Activated T-cell treated with anti-CD3 and anti-CD28 coated beads, Interleukin-2, amount 50 U/mL, for 72 hours (primary cell): ENCODE data around the gene TP53TG5. TPM values are rescaled to one million over a fixed set of nuclear protein-coding genes. Genes with fewer than 3 reads are reported as not detected.
A peak's percentile ranks its signal among the peaks of the same experiment; 100 is the strongest.

Experiments
- ATAC-seq, 2 donors: fragments of 150-1000 bp; cut with Tn5 transposase; replicated peaks in 1 of 2; 2 replicates each; pipeline ENCODE4 v1.10.0; 2021; ENCODE audit warnings: moderate library complexity in 2 of 2, mild to moderate bottlenecking in 1 of 2
- DNase-seq, 2 donors: peaks; one replicate each; pipeline ENCODE4 v3.0.0; 2021 to 2022; ENCODE audit warnings: mixed read lengths in 1 of 2
- H3K27ac Mint-ChIP-seq: one replicate; pipeline ENCODE4 v1.8.0; 2022; ENCODE audit warnings: mild to moderate bottlenecking, moderate library complexity, mixed read lengths
- H3K27me3 Mint-ChIP-seq: one replicate; pipeline ENCODE4 v1.8.0; 2022; ENCODE audit warnings: low read depth, mixed read lengths
- H3K36me3 Mint-ChIP-seq, 2 donors: one replicate each; pipeline ENCODE4 v1.8.0; 2022; ENCODE audit warnings: mixed read lengths in 2 of 2, mild to moderate bottlenecking in 1 of 2; ENCODE audit not compliant: insufficient read depth in 2 of 2
- H3K4me1 Mint-ChIP-seq: one replicate; pipeline ENCODE4 v1.8.0; 2022; ENCODE audit warnings: low read depth, mixed read lengths
- H3K4me3 Mint-ChIP-seq, 2 donors: one replicate each; pipeline ENCODE4 v1.8.0; 2022; ENCODE audit warnings: mild to moderate bottlenecking in 2 of 2, mixed read lengths in 2 of 2, moderate library complexity in 2 of 2
- H3K9me3 Mint-ChIP-seq, 2 donors: one replicate each; pipeline ENCODE4 v1.8.0; 2022; ENCODE audit warnings: mixed read lengths in 2 of 2
- total RNA-seq, 2 donors: library from RNA; stranded (reverse); gene quantifications; one replicate each; pipeline ENCODE4 v1.2.3, GENCODE V29; 2022

TP53TG5 gene
- total RNA-seq, 2 donors from 2014 or later, result 0.67 to 0.83 TPM

GRCh38 chr20:45394221-45395113, 16.3 kb upstream of the TP53TG5 start:
- ATAC-seq (no peak), DNase-seq (no peak)
- peaks cover 0 to 2% of the 10 kb centered on the region in 2 donors for H3K36me3 Mint-ChIP-seq
- no peak overlapping the region for H3K27ac Mint-ChIP-seq
- no peaks in the 10 kb centered on the region for H3K27me3 Mint-ChIP-seq
- no peak overlapping the region for H3K4me3 Mint-ChIP-seq
- H3K9me3 Mint-ChIP-seq, result no peaks in the 10 kb centered on the region
- H3K4me1 Mint-ChIP-seq, result peaks cover 10% of the 10 kb centered on the region

- ATAC-seq (no peak), DNase-seq (no peak)
- Mint-ChIP-seq H3K27ac (no peak overlapping the region), H3K9me3 (peaks cover 0 to 4% of the 10 kb centered on the region in 2 donors), H3K36me3 (peaks cover 0 to 2% of the 10 kb centered on the region in 2 donors), H3K27me3 (no peaks in the 10 kb centered on the region), H3K4me1 (peaks cover 21% of the 10 kb centered on the region), H3K4me3 (no peak overlapping the region)
Observed at GRCh38 chr20:45392733-45393132, 14.6 kb upstream of the TP53TG5 start.

GRCh38 chr20:45391559-45391958, 13.4 kb upstream of the TP53TG5 start:
- no peak for DNase-seq
- peaks cover 4 to 5% of the 10 kb centered on the region in 2 donors for H3K9me3 Mint-ChIP-seq
- no peaks in the 10 kb centered on the region for H3K27me3 Mint-ChIP-seq
- peaks cover 33% of the 10 kb centered on the region for H3K4me1 Mint-ChIP-seq
- peak overlapping the region; percentile 34 for H3K27ac Mint-ChIP-seq
- ATAC-seq, result no peak
- H3K4me3 Mint-ChIP-seq, result peak overlapping the region in 1 of 2 donors; percentile 8
- H3K36me3 Mint-ChIP-seq, result peaks cover 5 to 6% of the 10 kb centered on the region in 2 donors

- Mint-ChIP-seq H3K4me3 (no peak overlapping the region), H3K27ac (no peak overlapping the region), H3K27me3 (no peaks in the 10 kb centered on the region), H3K4me1 (peaks cover 35% of the 10 kb centered on the region), H3K36me3 (peaks cover 5 to 6% of the 10 kb centered on the region in 2 donors), H3K9me3 (peaks cover 4 to 5% of the 10 kb centered on the region in 2 donors)
- ATAC-seq (no peak), DNase-seq (no peak)
Observed at GRCh38 chr20:45390931-45391330, 12.8 kb upstream of the TP53TG5 start.

GRCh38 chr20:45387274-45387673, 9.1 kb upstream of the TP53TG5 start:
- Mint-ChIP-seq H3K27me3 (no peaks in the 10 kb centered on the region), H3K9me3 (peaks cover 4 to 5% of the 10 kb centered on the region in 2 donors), H3K4me3 (no peak overlapping the region), H3K27ac (no peak overlapping the region), H3K4me1 (peaks cover 35% of the 10 kb centered on the region), H3K36me3 (peaks cover 5 to 6% of the 10 kb centered on the region in 2 donors)
- ATAC-seq (peak; percentile 33 to 61), DNase-seq (no peak)

GRCh38 chr20:45377269-45377668, 856 bp downstream of the TP53TG5 start:
- no peak for DNase-seq
- ATAC-seq, result no peak
- Mint-ChIP-seq H3K9me3 (no peaks in the 10 kb centered on the region), H3K36me3 (peaks cover 0 to 2% of the 10 kb centered on the region in 2 donors), H3K4me3 (no peak overlapping the region), H3K27me3 (no peaks in the 10 kb centered on the region), H3K27ac (no peak overlapping the region), H3K4me1 (peaks cover 29% of the 10 kb centered on the region)

- H3K9me3 Mint-ChIP-seq, result no peaks in the 10 kb centered on the region
- no peak overlapping the region for H3K27ac Mint-ChIP-seq
- ATAC-seq (no peak), DNase-seq (no peak)
- H3K36me3 Mint-ChIP-seq, result no peaks in the 10 kb centered on the region
- H3K4me3 Mint-ChIP-seq, result no peak overlapping the region
- H3K4me1 Mint-ChIP-seq, result peaks cover 33% of the 10 kb centered on the region
- no peaks in the 10 kb centered on the region for H3K27me3 Mint-ChIP-seq
Observed at GRCh38 chr20:45374966-45375365, 3.2 kb downstream of the TP53TG5 start.

GRCh38 chr20:45374101-45374467, 4.0 kb downstream of the TP53TG5 start:
- no peaks in the 10 kb centered on the region for H3K27me3 Mint-ChIP-seq
- H3K36me3 Mint-ChIP-seq, result no peaks in the 10 kb centered on the region
- no peak for ATAC-seq
- H3K27ac Mint-ChIP-seq, result peak overlapping the region; percentile 33
- peaks cover 34% of the 10 kb centered on the region for H3K4me1 Mint-ChIP-seq
- DNase-seq, result no peak
- H3K9me3 Mint-ChIP-seq, result no peaks in the 10 kb centered on the region
- peak overlapping the region; percentile 82 to 84 for H3K4me3 Mint-ChIP-seq

GRCh38 chr20:45373353-45374100, 4.6 kb downstream of the TP53TG5 start:
- peak; percentile 92 to 95 for DNase-seq
- Mint-ChIP-seq H3K27ac (no peak overlapping the region), H3K4me1 (peaks cover 36% of the 10 kb centered on the region), H3K4me3 (peak overlapping the region; percentile 82 to 84), H3K9me3 (no peaks in the 10 kb centered on the region), H3K27me3 (no peaks in the 10 kb centered on the region), H3K36me3 (no peaks in the 10 kb centered on the region)
- ATAC-seq, result peak; percentile 93

GRCh38 chr20:45372646-45373352, 5.3 kb downstream of the TP53TG5 start:
- DNase-seq, result no peak
- Mint-ChIP-seq H3K9me3 (no peaks in the 10 kb centered on the region), H3K4me1 (peaks cover 37% of the 10 kb centered on the region), H3K4me3 (peak overlapping the region; percentile 82 to 84), H3K27ac (no peak overlapping the region), H3K27me3 (no peaks in the 10 kb centered on the region), H3K36me3 (peaks cover 0 to 2% of the 10 kb centered on the region in 2 donors)
- ATAC-seq, result no peak

- H3K36me3 Mint-ChIP-seq, result peaks cover 0 to 2% of the 10 kb centered on the region in 2 donors
- H3K4me3 Mint-ChIP-seq, result peak overlapping the region; percentile 62 to 80
- H3K9me3 Mint-ChIP-seq, result no peaks in the 10 kb centered on the region
- ATAC-seq (no peak), DNase-seq (no peak)
- H3K27ac Mint-ChIP-seq, result no peak overlapping the region
- H3K4me1 Mint-ChIP-seq, result peaks cover 40% of the 10 kb centered on the region
- no peaks in the 10 kb centered on the region for H3K27me3 Mint-ChIP-seq
Observed at GRCh38 chr20:45372241-45372640, 5.9 kb downstream of the TP53TG5 start.

- Mint-ChIP-seq H3K9me3 (no peaks in the 10 kb centered on the region), H3K4me3 (no peak overlapping the region), H3K4me1 (peaks cover 40% of the 10 kb centered on the region), H3K27me3 (no peaks in the 10 kb centered on the region), H3K36me3 (peaks cover 0 to 2% of the 10 kb centered on the region in 2 donors), H3K27ac (no peak overlapping the region)
- ATAC-seq, result no peak
- DNase-seq, result no peak
Observed at GRCh38 chr20:45370571-45371160, 7.5 kb downstream of the TP53TG5 start.
